H9 (cell line): ENCODE results near the gene ERC1. TPM values are rescaled to one million over a fixed set of nuclear protein-coding genes. Genes with fewer than 3 reads are reported as not detected.

Source experiments
- DNase-seq: peaks from one replicate; pipeline ENCODE4 v3.0.0-alpha.2; 2017
- H2AFZ ChIP-seq: one replicate; pipeline ENCODE4 v1.6.1; 2013; ENCODE audit warnings: mild to moderate bottlenecking, low read length, control low read depth, moderate library complexity
- H2AK5ac ChIP-seq: 2 replicates; pipeline ENCODE4 v1.6.1; 2013; ENCODE audit warnings: low read length, control low read depth, mixed read lengths; ENCODE audit not compliant: insufficient read length
- H2BK120ac ChIP-seq: one replicate; pipeline ENCODE4 v1.6.1; 2013; ENCODE audit warnings: low read depth, mild to moderate bottlenecking, low read length, control low read depth, inconsistent platforms; ENCODE audit not compliant: poor library complexity, severe bottlenecking
- H2BK12ac ChIP-seq: 2 replicates; pipeline ENCODE4 v1.6.1; 2013; ENCODE audit warnings: low read length, control low read depth, mixed read lengths, low read depth; ENCODE audit not compliant: insufficient read length
- H2BK15ac ChIP-seq: 2 replicates; pipeline ENCODE4 v1.6.1; 2013; ENCODE audit warnings: low read depth, low read length, control low read depth
- H2BK20ac ChIP-seq: one replicate; pipeline ENCODE4 v1.6.1; 2013; ENCODE audit warnings: low read depth, mild to moderate bottlenecking, low read length, control low read depth, inconsistent platforms; ENCODE audit not compliant: poor library complexity, severe bottlenecking
- H2BK5ac ChIP-seq: 2 replicates; pipeline ENCODE4 v1.6.1; 2013; ENCODE audit warnings: low read length, control low read depth, mixed read lengths; ENCODE audit not compliant: insufficient read length
- H3K14ac ChIP-seq: 2 replicates; pipeline ENCODE4 v1.6.1; 2013; ENCODE audit warnings: low read length, control low read depth; ENCODE audit not compliant: insufficient read depth
- H3K18ac ChIP-seq: 2 replicates; pipeline ENCODE4 v1.6.1; 2013; ENCODE audit warnings: low read depth, mild to moderate bottlenecking, mixed read lengths, low read length, control low read depth; ENCODE audit not compliant: insufficient read length
- H3K23ac ChIP-seq: 2 replicates; pipeline ENCODE4 v1.6.1; 2013; ENCODE audit warnings: low read length, control low read depth, mixed read lengths, low read depth; ENCODE audit not compliant: insufficient read length
- H3K23me2 ChIP-seq: 2 replicates; pipeline ENCODE4 v1.6.1; 2013; ENCODE audit warnings: low read depth, mild to moderate bottlenecking, mixed read lengths, low read length, control low read depth; ENCODE audit not compliant: insufficient read length, poor library complexity, severe bottlenecking
- H3K27ac ChIP-seq: 2 replicates; pipeline ENCODE4 v1.5.1; 2013; ENCODE audit warnings: low read length, control low read depth, mixed read lengths, low read depth; ENCODE audit not compliant: insufficient read length
- H3K27me3 ChIP-seq: 2 replicates; pipeline ENCODE4 v1.6.1; 2013; ENCODE audit warnings: low read length, control low read depth, inconsistent platforms; ENCODE audit not compliant: insufficient read depth
- H3K4ac ChIP-seq: 2 replicates; pipeline ENCODE4 v1.6.1; 2013; ENCODE audit warnings: low read depth, mild to moderate bottlenecking, control low read depth, inconsistent platforms, low read length, moderate library complexity
- H3K4me1 ChIP-seq: 2 replicates; pipeline ENCODE4 v1.6.1; 2013; ENCODE audit warnings: low read length, control low read depth, inconsistent platforms; ENCODE audit not compliant: insufficient read depth
- H3K4me2 ChIP-seq: 2 replicates; pipeline ENCODE4 v1.6.1; 2013; ENCODE audit warnings: low read length, control low read depth, mixed read lengths; ENCODE audit not compliant: insufficient read length, insufficient read depth
- H3K56ac ChIP-seq: 2 replicates; pipeline ENCODE4 v1.6.1; 2013; ENCODE audit warnings: low read depth, mild to moderate bottlenecking, mixed read lengths, low read length, control low read depth; ENCODE audit not compliant: insufficient read length
- H3K79me1 ChIP-seq: 2 replicates; pipeline ENCODE4 v1.6.1; 2013; ENCODE audit warnings: low read depth, mild to moderate bottlenecking, moderate library complexity, low read length, control low read depth, inconsistent platforms; ENCODE audit not compliant: insufficient read depth, poor library complexity, severe bottlenecking
- H3K79me2 ChIP-seq: 2 replicates; pipeline ENCODE4 v1.6.1; 2013; ENCODE audit warnings: low read length, control low read depth, inconsistent platforms; ENCODE audit not compliant: insufficient read depth
- H3K9ac ChIP-seq: 2 replicates; pipeline ENCODE4 v1.6.1; 2013; ENCODE audit warnings: low read length, control low read depth, mixed read lengths; ENCODE audit not compliant: insufficient read length; ENCODE audit errors: extremely low read depth
- H3K9me3 ChIP-seq: one replicate; pipeline ENCODE4 v1.6.1; 2013; ENCODE audit warnings: low read depth, low read length, inconsistent platforms; ENCODE audit not compliant: control insufficient read depth
- H3T11ph ChIP-seq: one replicate; pipeline ENCODE4 v1.6.1; 2013; ENCODE audit warnings: mild to moderate bottlenecking, low read length, control low read depth, inconsistent platforms
- H4K20me1 ChIP-seq: one replicate; pipeline ENCODE4 v1.6.1; 2013; ENCODE audit not compliant: control insufficient read depth, insufficient read length, insufficient read depth
- H4K5ac ChIP-seq: 2 replicates; pipeline ENCODE4 v1.6.1; 2013; ENCODE audit warnings: low read depth, mild to moderate bottlenecking, mixed read lengths, low read length, control low read depth; ENCODE audit not compliant: insufficient read length
- H4K8ac ChIP-seq: replicated peaks from 2 replicates; pipeline ENCODE4 v1.6.1; 2013; ENCODE audit warnings: low read length, control low read depth, mixed read lengths, low read depth; ENCODE audit not compliant: insufficient read length
- H4K91ac ChIP-seq: 2 replicates; pipeline ENCODE4 v1.6.1; 2013; ENCODE audit warnings: low read depth, mild to moderate bottlenecking, moderate library complexity, mixed read lengths, low read length, control low read depth; ENCODE audit not compliant: insufficient read length
- H3K27ac Mint-ChIP-seq, 3 experiments: 2 replicates in 2 of 3; 3 replicates in 1 of 3; pipeline ENCODE4 v1.8.0; 2020 to 2021; ENCODE audit warnings: mixed read lengths in 3 of 3, mild to moderate bottlenecking in 1 of 3, moderate library complexity in 1 of 3
- H3K27me3 Mint-ChIP-seq: 2 replicates; pipeline ENCODE4 v1.8.0; 2021; ENCODE audit warnings: low read depth, mild to moderate bottlenecking, moderate library complexity, mixed read lengths
- H3K36me3 Mint-ChIP-seq, 3 experiments: 2 replicates in 2 of 3; 3 replicates in 1 of 3; pipeline ENCODE4 v1.8.0; 2020 to 2021; ENCODE audit warnings: low read depth in 3 of 3, mixed read lengths in 3 of 3; ENCODE audit not compliant: insufficient read depth in 1 of 3
- H3K4me1 Mint-ChIP-seq, 2 experiments: 2 replicates each; pipeline ENCODE4 v1.8.0; 2020; ENCODE audit warnings: mixed read lengths in 2 of 2
- H3K4me3 Mint-ChIP-seq, 2 experiments: 2 replicates in 1 of 2; 3 replicates in 1 of 2; pipeline ENCODE4 v1.8.0; 2020 to 2021; ENCODE audit warnings: mild to moderate bottlenecking in 2 of 2, mixed read lengths in 2 of 2, moderate library complexity in 1 of 2
- H3K9me3 Mint-ChIP-seq, 2 experiments: 2 replicates in 1 of 2; 3 replicates in 1 of 2; pipeline ENCODE4 v1.8.0; 2020; ENCODE audit warnings: mild to moderate bottlenecking in 2 of 2, mixed read lengths in 2 of 2, moderate library complexity in 1 of 2
- CTCF ChIP-seq: fragments of 200-600 bp; sonication (generic); conservative IDR thresholded peaks from 3 replicates; pipeline ENCODE4 v1.8.0; 2021; ENCODE audit warnings: antibody characterized with exemption, mild to moderate bottlenecking
- WGBS: extraction: QIAGEN DNeasy Blood & Tissue Kit; methylation state at CpG from one replicate; pipeline ENCODE4 v1.1.7; 2013; ENCODE audit warnings: missing lambda C conversion rate, low lambda C conversion rate, mixed read lengths; ENCODE audit not compliant: insufficient read length; ENCODE audit errors: extremely low coverage; 5-methylcytosine and 5-hydroxymethylcytosine counted together
- total RNA-seq: library from RNA; stranded (reverse); gene quantifications from 2 replicates; pipeline ENCODE4 v1.2.1, GENCODE V29; 2021

ERC1 gene
- total RNA-seq, 1 experiment from 2014 or later, result 51.2 TPM

GRCh38 chr12:1464925-1465324 lies 473.9 kb downstream of the ERC1 start:
- peaks cover 7 to 23% (median 20%) of the 10 kb centered on the region in 3 experiments for H3K36me3 Mint-ChIP-seq
- no peak overlapping the region for H4K91ac ChIP-seq
- no peaks in the 10 kb centered on the region for H3K4me1 ChIP-seq
- no peaks in the 10 kb centered on the region for H3K79me1 ChIP-seq
- H2BK20ac ChIP-seq, result no peak overlapping the region
- H3K4me3 Mint-ChIP-seq, result no peak overlapping the region
- H2BK120ac ChIP-seq, result no peak overlapping the region
- H3K18ac ChIP-seq, result no peak overlapping the region
- no peak for TF ChIP-seq CTCF
- H4K20me1 ChIP-seq, result no peaks in the 10 kb centered on the region
- no peak overlapping the region for H2BK12ac ChIP-seq
- no peak overlapping the region for H3K4ac ChIP-seq
- H3K14ac ChIP-seq, result no peak overlapping the region
- no peaks in the 10 kb centered on the region for H3K27me3 ChIP-seq
- peaks cover 5 to 15% of the 10 kb centered on the region in 2 experiments; a peak in 3 of 4 replicates for H3K4me1 Mint-ChIP-seq
- no peak overlapping the region for H3K27ac ChIP-seq
- H2AFZ ChIP-seq, result no peak overlapping the region
- H3K9ac ChIP-seq, result no peak overlapping the region
- H2AK5ac ChIP-seq, result no peak overlapping the region
- no peak overlapping the region for H2BK5ac ChIP-seq
- no peak overlapping the region for H3T11ph ChIP-seq
- WGBS, result no CpG with 5 or more reads among the region's 6 CpGs
- no peak overlapping the region for H3K27ac Mint-ChIP-seq
- H3K9me3 Mint-ChIP-seq, result peaks cover 6 to 14% of the 10 kb centered on the region in 2 experiments; a peak in 4 of 5 replicates
- no peak overlapping the region for H3K23ac ChIP-seq
- H3K56ac ChIP-seq, result no peak overlapping the region
- H3K9me3 ChIP-seq, result no peaks in the 10 kb centered on the region
- H4K5ac ChIP-seq, result no peak overlapping the region
- H3K23me2 ChIP-seq, result no peaks in the 10 kb centered on the region
- no peaks in the 10 kb centered on the region for H3K79me2 ChIP-seq
- H4K8ac ChIP-seq, result peak overlapping the region; percentile 55
- no peak for DNase-seq
- H3K4me2 ChIP-seq, result no peak overlapping the region
- H3K27me3 Mint-ChIP-seq, result no peaks in the 10 kb centered on the region; the same call in 1 of the 2 replicates
- no peak overlapping the region for H2BK15ac ChIP-seq
